Activated CD4-positive, alpha-beta T cell treated with anti-CD3 and anti-CD28 coated beads, Interleukin-2, amount 10 ng/mL, durations not matched to agents 24 days and 14 days (primary cell): Measurements from ENCODE around the gene HTR1E. TPM values are rescaled to one million over a fixed set of nuclear protein-coding genes. Genes with fewer than 3 reads are reported as not detected.

Experiments
- DNase-seq: peaks from one replicate; pipeline ENCODE4 v3.0.0; 2022
- H3K27ac Mint-ChIP-seq: one replicate; pipeline ENCODE4 v1.8.0; 2022; ENCODE audit warnings: mild to moderate bottlenecking, mixed read lengths
- H3K27me3 Mint-ChIP-seq: one replicate; pipeline ENCODE4 v1.8.0; 2022; ENCODE audit warnings: mixed read lengths
- H3K36me3 Mint-ChIP-seq: one replicate; pipeline ENCODE4 v1.8.0; 2022; ENCODE audit warnings: low read depth, mild to moderate bottlenecking, mixed read lengths
- H3K4me1 Mint-ChIP-seq: one replicate; pipeline ENCODE4 v1.8.0; 2021; ENCODE audit warnings: mixed read lengths
- H3K4me3 Mint-ChIP-seq: one replicate; pipeline ENCODE4 v1.8.0; 2022; ENCODE audit warnings: mild to moderate bottlenecking, moderate library complexity, mixed read lengths
- H3K9me3 Mint-ChIP-seq: one replicate; pipeline ENCODE4 v1.8.0; 2021; ENCODE audit warnings: mixed read lengths
- intact Hi-C: fragments of 100-400 bp; cut with micrococcal nuclease; formaldehyde crosslinking; loops from one replicate; pipeline ENCODE4 v1.15.1; 2023
- total RNA-seq: library from RNA; stranded (reverse); gene quantifications from 2 replicates; pipeline ENCODE4 v1.2.3, GENCODE V29; 2022

Gene HTR1E
- total RNA-seq, 1 donor from 2014 or later: not detected

DNA sequence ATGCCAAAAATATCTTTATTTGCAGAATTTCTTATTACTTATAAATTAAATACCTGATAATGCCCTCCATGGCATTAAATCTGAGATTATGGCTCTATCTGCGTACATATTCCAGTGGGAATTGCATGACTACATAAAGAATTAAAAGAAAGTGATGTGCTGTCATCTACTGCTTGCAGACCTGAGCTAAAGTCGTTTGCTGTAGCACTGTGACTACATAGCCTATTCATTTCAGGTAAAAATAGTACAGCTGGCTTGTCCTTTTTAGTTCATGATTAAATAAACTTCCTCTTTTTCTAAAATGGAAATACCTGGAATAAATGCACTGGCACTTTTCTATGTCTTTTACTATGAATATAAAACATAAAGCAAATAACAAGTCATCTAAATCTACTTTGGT is 79.4 kb downstream of the HTR1E start:
- Mint-ChIP-seq H3K4me1 (no peaks in the 10 kb centered on the region), H3K36me3 (no peaks in the 10 kb centered on the region), H3K9me3 (no peaks in the 10 kb centered on the region), H3K27ac (no peak overlapping the region), H3K4me3 (no peak overlapping the region), H3K27me3 (no peaks in the 10 kb centered on the region)
- no peak for DNase-seq
- intact Hi-C loops: no loop called here

DNA sequence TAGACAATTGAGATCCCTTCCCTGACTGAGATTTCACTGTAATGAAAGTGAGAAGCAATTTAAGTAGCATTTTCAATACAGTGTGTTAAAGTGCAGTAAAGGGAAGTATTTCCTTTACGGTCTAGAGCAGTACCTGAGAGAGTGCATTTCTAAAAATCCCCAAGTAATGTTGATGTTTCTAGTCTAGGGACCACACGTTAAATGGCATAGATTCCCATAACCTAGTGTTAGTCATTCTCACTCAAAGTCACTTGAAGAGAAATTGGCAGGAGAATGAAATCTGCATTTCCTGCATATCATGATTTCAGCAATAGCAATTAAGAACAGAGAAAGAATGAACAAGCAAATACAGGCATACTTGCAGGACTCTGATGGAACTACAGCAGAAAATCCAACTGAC is 89.7 kb downstream of the HTR1E start:
- Mint-ChIP-seq H3K27ac (no peak overlapping the region), H3K36me3 (no peaks in the 10 kb centered on the region), H3K4me1 (no peaks in the 10 kb centered on the region), H3K27me3 (peaks cover 2% of the 10 kb centered on the region), H3K9me3 (no peaks in the 10 kb centered on the region), H3K4me3 (no peak overlapping the region)
- DNase-seq: no peak
- intact Hi-C loops: loop anchor here (5.0 kb wide), 2 partner anchors 1105 to 1270 kb away; no protein-coding TSS in a partner anchor

DNA sequence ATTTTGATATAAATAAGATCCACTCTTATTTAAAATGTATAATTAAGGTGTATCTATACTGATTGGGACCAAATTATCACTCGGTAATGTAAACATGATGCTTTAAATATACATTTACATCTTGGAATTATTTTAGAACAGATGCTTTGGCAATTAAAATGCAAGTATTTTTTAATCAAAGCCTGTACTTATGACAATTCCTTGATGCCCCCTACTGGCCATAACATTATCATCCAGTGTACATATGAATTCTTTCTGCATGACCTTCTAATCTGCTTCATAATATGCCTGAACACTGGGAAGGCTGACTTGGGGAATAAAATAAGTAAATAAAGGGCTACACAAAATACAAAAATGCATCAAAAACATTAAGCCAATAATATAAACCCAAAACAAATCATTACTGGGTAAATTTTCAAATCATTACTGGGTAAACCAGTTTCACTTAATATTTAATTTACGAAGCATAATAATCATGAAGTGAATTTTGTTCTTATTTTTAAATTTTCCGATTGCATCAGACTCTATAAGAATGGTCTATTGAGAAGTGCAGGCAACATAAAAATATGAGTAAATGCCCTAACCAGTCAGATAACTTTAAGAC is 92.5 kb downstream of the HTR1E start:
- Mint-ChIP-seq H3K4me1 (no peaks in the 10 kb centered on the region), H3K27ac (no peak overlapping the region), H3K27me3 (no peaks in the 10 kb centered on the region), H3K36me3 (no peaks in the 10 kb centered on the region), H3K4me3 (no peak overlapping the region), H3K9me3 (no peaks in the 10 kb centered on the region)
- intact Hi-C loops: loop anchor here (5.0 kb wide), 2 partner anchors 1108 to 1273 kb away; no protein-coding TSS in a partner anchor
- DNase-seq: no peak

DNA sequence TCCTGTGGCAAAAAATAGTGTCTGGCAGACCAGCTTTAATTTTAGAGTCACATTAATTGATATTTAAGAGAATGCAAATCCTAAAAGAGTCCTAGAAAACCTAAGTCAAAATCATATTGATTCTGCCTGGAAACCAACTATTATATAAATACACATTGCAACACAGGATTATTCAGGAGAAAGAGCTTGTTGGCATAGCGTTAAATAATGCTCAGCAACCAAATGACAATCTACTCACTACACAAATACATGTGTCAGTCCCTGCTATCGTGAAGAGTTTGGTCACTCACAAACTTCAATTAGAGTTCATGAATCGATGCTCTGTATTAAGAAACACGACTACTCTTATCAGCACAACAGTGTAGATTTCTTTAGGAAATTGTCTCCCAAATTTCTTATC is 103.4 kb downstream of the HTR1E start:
- H3K9me3 Mint-ChIP-seq: peaks cover 3% of the 10 kb centered on the region
- H3K27me3 Mint-ChIP-seq: peaks cover 4% of the 10 kb centered on the region
- H3K4me3 Mint-ChIP-seq: no peak overlapping the region
- no peaks in the 10 kb centered on the region for H3K4me1 Mint-ChIP-seq
- no peak overlapping the region for H3K27ac Mint-ChIP-seq
- DNase-seq: no peak
- H3K36me3 Mint-ChIP-seq: no peaks in the 10 kb centered on the region
- intact Hi-C loops: no loop called here

DNA sequence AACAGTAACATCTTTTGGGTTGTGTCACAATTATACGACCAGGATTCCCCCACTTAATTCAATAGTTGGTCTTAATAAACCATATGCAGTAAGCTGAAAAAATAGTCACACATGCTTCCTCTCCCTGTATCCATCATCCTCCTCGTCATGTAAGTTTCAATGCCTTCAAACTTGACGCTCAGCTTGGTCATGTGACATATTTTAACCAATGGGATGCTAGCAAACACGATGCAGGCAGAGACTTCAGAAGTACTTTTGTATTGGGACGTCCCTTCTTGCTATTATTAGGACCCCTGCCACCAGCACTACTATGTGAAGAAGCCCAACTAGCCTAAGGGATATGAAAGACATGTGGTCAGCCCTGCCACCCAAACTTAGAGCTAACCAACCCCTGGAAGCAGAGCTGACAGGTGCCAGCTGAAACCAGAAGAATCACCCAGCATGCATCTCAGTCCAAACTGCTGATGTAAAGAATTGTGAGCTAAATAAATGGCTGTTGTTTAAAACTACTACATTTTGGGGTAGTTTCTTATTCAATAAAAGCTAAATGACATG is 108.3 kb downstream of the HTR1E start:
- Mint-ChIP-seq H3K4me3 (no peak overlapping the region), H3K36me3 (no peaks in the 10 kb centered on the region), H3K9me3 (no peaks in the 10 kb centered on the region), H3K27ac (no peak overlapping the region), H3K27me3 (peaks cover 16% of the 10 kb centered on the region), H3K4me1 (no peaks in the 10 kb centered on the region)
- DNase-seq: no peak
- intact Hi-C loops: no loop called here

DNA sequence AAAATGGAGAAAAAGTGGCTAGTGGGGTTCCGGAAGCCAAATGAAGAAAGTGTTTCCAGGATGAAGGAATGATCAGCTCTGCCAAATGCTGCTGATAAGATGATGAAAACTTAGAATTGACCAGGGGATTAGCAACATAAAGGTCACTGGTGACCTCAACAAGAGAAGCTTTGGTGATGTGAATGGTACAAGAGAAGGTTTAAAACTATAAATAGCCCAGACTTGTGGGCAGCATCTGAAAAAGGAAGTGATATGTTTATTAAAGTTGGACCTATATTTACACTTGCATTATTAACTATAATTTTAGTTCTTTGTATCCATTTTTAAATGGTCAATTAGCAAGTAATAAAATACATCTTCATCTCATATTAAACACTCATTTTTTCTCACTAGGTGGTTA is 112.5 kb downstream of the HTR1E start:
- Mint-ChIP-seq H3K4me3 (no peak overlapping the region), H3K27ac (no peak overlapping the region), H3K9me3 (no peaks in the 10 kb centered on the region), H3K36me3 (no peaks in the 10 kb centered on the region), H3K4me1 (no peaks in the 10 kb centered on the region), H3K27me3 (peaks cover 19% of the 10 kb centered on the region)
- intact Hi-C loops: no loop called here
- no peak for DNase-seq

DNA sequence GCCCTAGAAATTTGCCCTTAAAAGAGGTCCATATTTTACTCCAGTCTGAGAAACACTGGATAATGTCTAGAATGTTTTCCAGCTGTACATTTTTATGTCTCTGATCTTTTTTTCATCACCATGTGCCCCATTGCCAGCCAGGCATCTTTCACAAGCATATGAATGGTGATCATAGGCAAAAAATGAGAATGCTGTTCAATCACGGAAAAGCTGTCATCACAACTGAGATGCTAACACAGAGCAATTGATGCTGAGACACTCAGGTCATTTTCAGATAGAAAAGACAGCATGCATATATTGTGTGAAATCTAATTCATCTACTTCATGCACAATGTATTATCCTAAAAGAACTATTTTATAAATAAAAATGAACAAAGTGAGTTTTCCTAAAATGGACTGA is 116.0 kb downstream of the HTR1E start:
- Mint-ChIP-seq H3K4me3 (no peak overlapping the region), H3K36me3 (no peaks in the 10 kb centered on the region), H3K9me3 (no peaks in the 10 kb centered on the region), H3K27me3 (peaks cover 18% of the 10 kb centered on the region), H3K4me1 (no peaks in the 10 kb centered on the region), H3K27ac (no peak overlapping the region)
- no peak for DNase-seq
- intact Hi-C loops: no loop called here

DNA sequence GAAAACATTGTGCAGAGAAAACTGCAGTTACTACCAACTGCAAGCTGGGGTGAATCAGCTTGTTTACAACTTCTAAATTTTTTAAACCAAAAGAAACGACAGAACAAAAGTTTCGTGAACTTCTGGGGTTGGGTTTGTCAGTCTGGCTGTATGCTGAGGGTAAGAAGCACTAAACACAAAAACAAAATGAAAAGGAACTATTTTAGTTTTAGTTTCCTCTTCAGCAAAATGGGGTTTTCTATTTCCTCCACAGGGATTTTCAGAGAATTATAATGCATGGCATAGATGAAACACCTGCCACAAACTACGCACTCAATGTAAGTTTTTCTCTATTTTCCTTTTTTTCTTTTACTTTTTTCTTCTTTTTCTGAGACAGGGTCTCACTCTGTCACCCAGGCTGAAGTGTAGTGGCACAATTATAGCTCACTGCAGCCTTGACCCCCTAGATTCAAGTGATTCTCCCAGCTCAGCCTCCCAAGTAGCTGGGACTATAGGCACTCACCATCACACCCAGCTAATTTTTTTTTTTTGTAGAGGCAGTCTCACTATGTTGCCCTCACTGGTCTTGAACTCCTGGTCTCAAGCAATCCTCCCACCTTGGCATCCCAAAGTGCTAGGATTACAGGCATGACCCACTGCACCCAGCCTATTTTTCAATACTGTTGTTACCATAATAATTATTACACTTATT is 117.0 kb downstream of the HTR1E start:
- DNase-seq: no peak
- Mint-ChIP-seq H3K9me3 (no peaks in the 10 kb centered on the region), H3K27ac (no peak overlapping the region), H3K4me3 (no peak overlapping the region), H3K4me1 (no peaks in the 10 kb centered on the region), H3K27me3 (peaks cover 11% of the 10 kb centered on the region), H3K36me3 (no peaks in the 10 kb centered on the region)
- intact Hi-C loops: no loop called here

DNA sequence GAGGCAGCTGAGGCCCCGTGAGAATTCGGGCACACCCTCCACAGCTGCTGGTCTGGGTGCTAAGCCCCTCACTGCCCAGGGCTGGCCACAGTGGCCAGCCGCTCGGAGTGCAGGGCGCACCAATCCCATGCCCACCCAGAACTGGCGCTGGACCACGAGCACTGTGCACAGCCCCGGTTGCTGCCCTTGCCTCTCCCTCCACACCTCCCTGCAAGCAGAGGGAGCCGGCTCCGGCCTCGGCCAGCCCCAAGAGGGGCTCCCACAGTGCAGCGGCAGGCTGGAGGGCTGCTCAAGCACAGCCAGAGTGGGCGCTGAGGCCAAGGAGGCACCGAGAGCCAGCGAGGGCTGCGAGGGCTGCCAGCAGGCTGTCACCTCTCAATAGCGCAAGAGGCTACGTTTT is 122.6 kb downstream of the HTR1E start:
- Mint-ChIP-seq H3K27me3 (peaks cover 8% of the 10 kb centered on the region), H3K36me3 (no peaks in the 10 kb centered on the region), H3K27ac (no peak overlapping the region), H3K4me3 (no peak overlapping the region), H3K9me3 (no peaks in the 10 kb centered on the region), H3K4me1 (no peaks in the 10 kb centered on the region)
- DNase-seq: no peak
- intact Hi-C loops: no loop called here

DNA sequence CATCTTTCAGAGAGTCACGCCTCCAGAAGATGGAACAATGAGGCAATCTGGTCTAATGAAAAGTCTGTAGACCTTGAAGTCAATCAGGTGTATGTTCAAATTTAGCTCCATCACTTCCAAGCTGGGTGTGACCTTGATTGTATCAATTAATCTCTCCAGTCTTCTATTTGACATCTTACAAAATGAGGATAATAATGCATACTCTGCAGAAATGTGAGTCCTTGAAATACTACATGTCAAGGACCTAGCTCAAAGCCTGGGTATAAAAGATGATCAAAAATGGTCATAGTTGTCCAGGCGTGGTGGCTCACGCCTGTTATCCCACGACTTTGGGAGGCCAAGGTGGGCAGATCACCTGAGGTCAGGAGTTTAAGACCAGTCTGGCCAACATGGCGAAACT is 127.8 kb downstream of the HTR1E start:
- no peak overlapping the region for H3K27ac Mint-ChIP-seq
- no peaks in the 10 kb centered on the region for H3K36me3 Mint-ChIP-seq
- intact Hi-C loops: loop anchor here (5.0 kb wide), 1 partner anchor 1807 kb away; no protein-coding TSS in a partner anchor
- no peak for DNase-seq
- H3K4me1 Mint-ChIP-seq: no peaks in the 10 kb centered on the region
- no peak overlapping the region for H3K4me3 Mint-ChIP-seq
- no peaks in the 10 kb centered on the region for H3K9me3 Mint-ChIP-seq
- peaks cover 18% of the 10 kb centered on the region for H3K27me3 Mint-ChIP-seq

Other genes starting within 250 kb of the HTR1E start
- gene CGA, start 157.6 kb downstream of the HTR1E start, total RNA-seq: not detected in 2 replicates
- gene ZNF292, start 218.0 kb downstream of the HTR1E start, total RNA-seq: 61.2 and 63.7 TPM in 2 replicates